ENCODE data around the gene PLXNA3. TPM values are rescaled to one million over a fixed set of nuclear protein-coding genes. Genes with fewer than 3 reads are reported as not detected.
A peak's percentile ranks its signal among the peaks of the same experiment; 100 is the strongest.

The PLXNA3 gene
- total and polyA plus RNA-seq, 2 donors (not counting 1 experiment from before 2014, with no cell fraction given) = 17.8 to 18.4 TPM

DNA sequence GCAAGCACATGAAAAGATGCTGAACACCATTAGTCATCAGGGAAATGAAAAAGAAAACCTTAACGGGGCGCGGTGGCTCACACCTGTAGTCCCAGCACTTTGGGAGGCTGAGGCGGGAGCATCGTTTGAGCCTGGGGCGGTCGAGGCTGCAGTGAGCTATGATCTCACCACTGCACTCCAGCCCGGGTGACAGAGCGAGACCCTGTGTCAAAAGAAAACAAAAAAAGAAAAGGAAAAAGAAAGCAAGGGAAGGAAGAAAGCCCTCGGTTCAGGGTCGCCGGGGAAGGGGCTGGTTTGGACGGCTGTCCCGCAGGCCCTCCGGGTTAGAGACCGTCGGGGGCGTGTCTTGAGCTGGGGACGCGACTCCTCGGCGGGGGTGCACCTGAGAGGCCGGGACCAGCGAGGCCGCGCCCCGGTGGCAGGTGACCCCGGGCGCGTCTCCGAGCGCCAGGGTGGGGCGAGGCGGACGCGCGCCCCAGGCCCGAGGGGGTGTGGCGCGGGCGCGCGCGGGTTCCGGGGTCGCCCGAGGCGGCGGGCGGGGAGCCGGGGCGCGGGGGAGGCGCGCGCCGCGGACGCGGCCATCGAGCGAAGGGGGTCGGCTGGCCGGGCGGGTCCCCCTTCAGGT, 478 bp upstream of the PLXNA3 start:
- peaks cover 36% of the 10 kb centered on the region for H3K79me2 ChIP-seq (ENCODE audit: control insufficient read depth, insufficient read depth, low read length)
- H3K36me3 ChIP-seq (ENCODE audit: control insufficient read depth, insufficient read depth, low read length) = peaks cover 7% of the 10 kb centered on the region
- no peak for DNase-seq (ENCODE audit: low read depth in 2 of 2)
- peak overlapping the region; percentile 46 for H3K9ac ChIP-seq (ENCODE audit: insufficient read depth, low read length)
- peak overlapping the region; percentile 27 to 51 (median 34) for H3K4me3 ChIP-seq (replicated peaks in 1 of 4; ENCODE audit: control extremely low read depth in 1 of 4, insufficient read depth in 1 of 4, low read depth in 3 of 4, low read length in 4 of 4)
- TF ChIP-seq, protein P1, sequence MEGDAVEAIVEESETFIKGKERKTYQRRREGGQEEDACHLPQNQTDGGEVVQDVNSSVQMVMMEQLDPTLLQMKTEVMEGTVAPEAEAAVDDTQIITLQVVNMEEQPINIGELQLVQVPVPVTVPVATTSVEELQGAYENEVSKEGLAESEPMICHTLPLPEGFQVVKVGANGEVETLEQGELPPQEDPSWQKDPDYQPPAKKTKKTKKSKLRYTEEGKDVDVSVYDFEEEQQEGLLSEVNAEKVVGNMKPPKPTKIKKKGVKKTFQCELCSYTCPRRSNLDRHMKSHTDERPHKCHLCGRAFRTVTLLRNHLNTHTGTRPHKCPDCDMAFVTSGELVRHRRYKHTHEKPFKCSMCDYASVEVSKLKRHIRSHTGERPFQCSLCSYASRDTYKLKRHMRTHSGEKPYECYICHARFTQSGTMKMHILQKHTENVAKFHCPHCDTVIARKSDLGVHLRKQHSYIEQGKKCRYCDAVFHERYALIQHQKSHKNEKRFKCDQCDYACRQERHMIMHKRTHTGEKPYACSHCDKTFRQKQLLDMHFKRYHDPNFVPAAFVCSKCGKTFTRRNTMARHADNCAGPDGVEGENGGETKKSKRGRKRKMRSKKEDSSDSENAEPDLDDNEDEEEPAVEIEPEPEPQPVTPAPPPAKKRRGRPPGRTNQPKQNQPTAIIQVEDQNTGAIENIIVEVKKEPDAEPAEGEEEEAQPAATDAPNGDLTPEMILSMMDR (conservative IDR thresholded peaks at IDR 0.05 in 1 of 2, IDR thresholded peaks at IDR 0.05 in 1 of 2; ENCODE audit: low read depth in 1 of 2, low read length in 2 of 2) = no peak
- TF ChIP-seq EZH2 (IDR thresholded peaks at IDR 0.05; ENCODE audit: low read length, missing control alignments) = no peak
- H3K4me2 ChIP-seq (ENCODE audit: extremely low read depth, insufficient read depth, low read length) = peak overlapping the region; percentile 25
- H2AFZ ChIP-seq (ENCODE audit: low read length) = no peak overlapping the region
- no peaks in the 10 kb centered on the region for H4K20me1 ChIP-seq (ENCODE audit: control insufficient read depth, extremely low read depth, insufficient read depth, low read length)
- H3K27me3 ChIP-seq (ENCODE audit: control insufficient read depth, insufficient read depth, low read length) = no peaks in the 10 kb centered on the region
- no peaks in the 10 kb centered on the region for H3K9me3 ChIP-seq (ENCODE audit: control insufficient read depth, insufficient read depth, low read depth, low read length)
- H3K4me1 ChIP-seq (ENCODE audit: control insufficient read depth, extremely low read depth, insufficient read depth, low read length) = no peaks in the 10 kb centered on the region
- H3K27ac ChIP-seq (ENCODE audit: insufficient read depth, low read length) = no peak overlapping the region

DNA sequence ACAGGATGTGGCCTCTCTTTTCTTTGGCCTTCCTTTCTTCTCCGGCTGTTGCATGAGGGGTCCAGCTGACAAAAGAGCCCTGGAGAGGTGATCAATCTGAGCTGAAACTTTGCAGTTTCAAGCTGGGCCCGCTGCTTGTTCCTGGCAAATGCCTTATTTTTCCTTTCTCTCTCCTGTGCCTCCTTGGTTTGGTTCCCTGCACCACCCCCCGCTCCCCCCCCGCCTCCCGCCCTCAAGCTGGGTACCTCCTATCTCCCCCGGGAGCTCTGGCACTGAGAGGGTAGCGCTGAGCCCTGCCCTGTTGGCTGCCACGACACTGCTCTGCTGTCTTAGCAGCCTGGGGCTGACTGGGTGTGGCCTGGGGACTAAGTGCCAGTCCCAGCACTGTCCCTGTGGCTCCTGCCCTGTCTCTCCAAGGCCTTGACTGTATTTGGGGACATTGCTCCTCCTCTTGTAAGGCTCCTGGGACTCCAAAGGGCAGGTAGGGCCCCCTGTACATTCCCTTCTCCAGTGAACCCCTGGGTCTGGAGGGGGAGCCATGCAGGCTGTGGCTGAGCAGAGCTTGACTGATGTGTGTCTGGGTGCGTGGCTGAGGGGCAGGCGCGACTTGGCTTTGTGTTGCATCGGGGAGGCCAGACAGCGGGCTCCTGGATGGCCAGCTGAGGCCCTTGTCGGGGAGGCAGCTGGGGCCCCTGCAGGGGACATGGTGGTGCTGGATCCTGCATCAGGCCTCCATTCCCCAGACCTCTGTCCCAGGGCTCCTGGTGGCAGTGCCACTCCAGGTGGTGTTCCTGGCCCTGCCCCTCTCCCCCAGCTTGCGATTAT, 1.1 kb downstream of the PLXNA3 start:
- Histone ChIP-seq H2AFZ (ENCODE audit: low read length) (no peak overlapping the region), H3K36me3 (ENCODE audit: control insufficient read depth, insufficient read depth, low read length) (peaks cover 13% of the 10 kb centered on the region), H4K20me1 (ENCODE audit: control insufficient read depth, extremely low read depth, insufficient read depth, low read length) (no peaks in the 10 kb centered on the region), H3K9me3 (ENCODE audit: control insufficient read depth, insufficient read depth, low read depth, low read length) (no peaks in the 10 kb centered on the region), H3K27ac (ENCODE audit: insufficient read depth, low read length) (peak overlapping the region; percentile 12), H3K4me3 (replicated peaks in 1 of 4; ENCODE audit: control extremely low read depth in 1 of 4, insufficient read depth in 1 of 4, low read depth in 3 of 4, low read length in 4 of 4) (peak overlapping the region; percentile 65 to 73 (median 72)), H3K79me2 (ENCODE audit: control insufficient read depth, insufficient read depth, low read length) (peaks cover 38% of the 10 kb centered on the region), H3K4me1 (ENCODE audit: control insufficient read depth, extremely low read depth, insufficient read depth, low read length) (no peaks in the 10 kb centered on the region), H3K9ac (ENCODE audit: insufficient read depth, low read length) (peak overlapping the region; percentile 53), H3K27me3 (ENCODE audit: control insufficient read depth, insufficient read depth, low read length) (no peaks in the 10 kb centered on the region), H3K4me2 (ENCODE audit: extremely low read depth, insufficient read depth, low read length) (peak overlapping the region; percentile 66)
- TF ChIP-seq, protein P1 (conservative IDR thresholded peaks at IDR 0.05 in 1 of 2, IDR thresholded peaks at IDR 0.05 in 1 of 2; ENCODE audit: low read depth in 1 of 2, low read length in 2 of 2) = no peak
- TF ChIP-seq EZH2 (IDR thresholded peaks at IDR 0.05; ENCODE audit: low read length, missing control alignments) = no peak
- no peak for DNase-seq (ENCODE audit: low read depth in 2 of 2)

DNA sequence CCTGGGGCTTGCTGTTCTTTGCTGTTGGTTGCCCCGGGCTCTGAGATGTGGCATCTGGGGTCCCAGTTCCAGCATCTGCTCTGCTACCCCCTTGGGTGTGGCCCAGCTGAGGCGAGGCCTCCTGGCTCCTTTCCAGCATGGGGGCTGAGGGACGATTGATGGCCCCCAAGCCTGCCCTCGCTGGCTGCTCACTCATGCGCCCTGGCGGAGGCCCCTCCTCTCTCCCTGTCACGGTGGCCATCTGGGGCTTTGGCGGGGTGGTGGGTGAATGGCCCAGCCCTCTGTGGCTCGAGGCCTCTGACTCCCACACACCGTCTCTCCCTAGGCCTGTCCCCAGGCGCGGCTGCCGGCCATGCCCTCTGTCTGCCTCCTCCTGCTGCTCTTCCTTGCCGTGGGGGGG, 1.8 kb downstream of the PLXNA3 start:
- Histone ChIP-seq H4K20me1 (ENCODE audit: control insufficient read depth, extremely low read depth, insufficient read depth, low read length) (no peaks in the 10 kb centered on the region), H3K27me3 (ENCODE audit: control insufficient read depth, insufficient read depth, low read length) (no peaks in the 10 kb centered on the region), H3K9me3 (ENCODE audit: control insufficient read depth, insufficient read depth, low read depth, low read length) (no peaks in the 10 kb centered on the region), H3K9ac (ENCODE audit: insufficient read depth, low read length) (no peak overlapping the region), H3K27ac (ENCODE audit: insufficient read depth, low read length) (peak overlapping the region; percentile 12), H3K36me3 (ENCODE audit: control insufficient read depth, insufficient read depth, low read length) (peaks cover 15% of the 10 kb centered on the region), H3K79me2 (ENCODE audit: control insufficient read depth, insufficient read depth, low read length) (peaks cover 38% of the 10 kb centered on the region), H3K4me1 (ENCODE audit: control insufficient read depth, extremely low read depth, insufficient read depth, low read length) (no peaks in the 10 kb centered on the region), H3K4me3 (replicated peaks in 1 of 4; ENCODE audit: control extremely low read depth in 1 of 4, insufficient read depth in 1 of 4, low read depth in 3 of 4, low read length in 4 of 4) (peak overlapping the region; percentile 37 to 73 (median 72)), H3K4me2 (ENCODE audit: extremely low read depth, insufficient read depth, low read length) (peak overlapping the region; percentile 66), H2AFZ (ENCODE audit: low read length) (no peak overlapping the region)
- DNase-seq (ENCODE audit: low read depth in 2 of 2) = no peak
- TF ChIP-seq, protein P1 (conservative IDR thresholded peaks at IDR 0.05 in 1 of 2, IDR thresholded peaks at IDR 0.05 in 1 of 2; ENCODE audit: low read depth in 1 of 2, low read length in 2 of 2) = no peak
- TF ChIP-seq EZH2 (IDR thresholded peaks at IDR 0.05; ENCODE audit: low read length, missing control alignments) = no peak
